HCT116 (cell line): ENCODE measurements around the gene HOXC11.

ENCODE experiments used
- CBX3 ChIP-seq: IDR thresholded peaks from 2 replicates; pipeline ENCODE4 v1.6.1; 2012; ENCODE audit warnings: low read depth
- EGR1 ChIP-seq: IDR thresholded peaks from 2 replicates; pipeline ENCODE4 v1.6.1; 2012; ENCODE audit warnings: low read depth
- EZH2 ChIP-seq: fragments of 200-600 bp; sonication (generic); IDR thresholded peaks from 2 replicates; pipeline ENCODE4 v1.6.1; 2017; ENCODE audit warnings: antibody characterized with exemption, mixed run types
- EZH2phosphoT487 ChIP-seq: fragments of 200-600 bp; IDR thresholded peaks from 2 replicates; pipeline ENCODE4 v1.6.1; 2018; ENCODE audit warnings: antibody characterized with exemption, borderline replicate concordance
- JUND ChIP-seq: IDR thresholded peaks from 2 replicates; pipeline ENCODE4 v1.6.1; 2012
- POLR2A ChIP-seq: IDR thresholded peaks from 2 replicates; pipeline ENCODE4 v1.7.0; 2011; ENCODE audit warnings: borderline replicate concordance; ENCODE audit not compliant: insufficient read depth, insufficient read length; ENCODE audit errors: extremely low read depth
- SIN3A ChIP-seq: IDR thresholded peaks from 2 replicates; pipeline ENCODE4 v1.6.1; 2012; ENCODE audit warnings: low read depth
- SRF ChIP-seq: IDR thresholded peaks from 2 replicates; pipeline ENCODE4 v1.6.1; 2012; ENCODE audit warnings: low read depth
- TCF7L2 ChIP-seq: IDR thresholded peaks from 2 replicates; pipeline ENCODE4 v1.7.0; 2011; ENCODE audit warnings: borderline replicate concordance, inconsistent platforms; ENCODE audit not compliant: insufficient read depth, insufficient read length; ENCODE audit errors: extremely low read depth
- YY1 ChIP-seq: IDR thresholded peaks from 2 replicates; pipeline ENCODE4 v1.6.1; 2011; ENCODE audit warnings: low read length, low read depth, moderate library complexity, mild to moderate bottlenecking; ENCODE audit not compliant: insufficient replicate concordance; ENCODE audit errors: extremely low read depth
- ZFX ChIP-seq: fragments of 450-650 bp; IDR thresholded peaks from 2 replicates; pipeline ENCODE4 v1.6.1; 2017
- ZNF274 ChIP-seq: fragments of 200-500 bp; sonication (Bioruptor generic); IDR thresholded peaks from 2 replicates; pipeline ENCODE4 v1.6.1; 2014; ENCODE audit warnings: mild to moderate bottlenecking, low read depth, low read length, inconsistent platforms
- TF ChIP-seq, protein P1 (sequence below), 3 experiments: fragments of 200-600 bp in 1 of 3; sonication (generic) in 1 of 3; IDR thresholded peaks in 2 of 3; conservative IDR thresholded peaks in 1 of 3; 2 replicates each; pipeline ENCODE4 v1.5.1; 2012 to 2017; ENCODE audit warnings: low read depth in 2 of 3, low read length in 2 of 3, antibody characterized with exemption in 1 of 3, borderline replicate concordance in 1 of 3, control low read depth in 1 of 3, mild to moderate bottlenecking in 1 of 3, mixed read lengths in 1 of 3, mixed run types in 1 of 3, moderate library complexity in 1 of 3; ENCODE audit not compliant: insufficient read depth in 1 of 3
- TF ChIP-seq, protein P2 (sequence below): IDR thresholded peaks from 2 replicates; pipeline ENCODE4 v1.6.1; 2012

DNA sequence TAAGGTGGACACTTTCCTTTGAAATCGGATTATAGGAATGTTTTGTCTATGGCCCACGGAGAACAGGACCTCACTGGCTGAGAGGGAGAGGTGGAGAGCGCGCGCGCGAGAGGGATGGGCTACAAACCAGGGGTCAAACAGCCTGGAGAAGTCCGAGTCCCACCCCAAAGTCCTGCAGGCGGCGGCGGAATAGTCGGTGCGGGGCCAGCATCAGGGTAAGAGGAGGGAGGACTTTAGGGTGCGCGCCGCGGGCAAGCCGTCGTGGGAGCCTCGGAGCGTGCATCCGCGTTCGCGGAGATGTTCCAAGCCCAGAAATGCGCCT, 32.6 kb downstream of the HOXC11 start:
- TF ChIP-seq, protein P1, sequence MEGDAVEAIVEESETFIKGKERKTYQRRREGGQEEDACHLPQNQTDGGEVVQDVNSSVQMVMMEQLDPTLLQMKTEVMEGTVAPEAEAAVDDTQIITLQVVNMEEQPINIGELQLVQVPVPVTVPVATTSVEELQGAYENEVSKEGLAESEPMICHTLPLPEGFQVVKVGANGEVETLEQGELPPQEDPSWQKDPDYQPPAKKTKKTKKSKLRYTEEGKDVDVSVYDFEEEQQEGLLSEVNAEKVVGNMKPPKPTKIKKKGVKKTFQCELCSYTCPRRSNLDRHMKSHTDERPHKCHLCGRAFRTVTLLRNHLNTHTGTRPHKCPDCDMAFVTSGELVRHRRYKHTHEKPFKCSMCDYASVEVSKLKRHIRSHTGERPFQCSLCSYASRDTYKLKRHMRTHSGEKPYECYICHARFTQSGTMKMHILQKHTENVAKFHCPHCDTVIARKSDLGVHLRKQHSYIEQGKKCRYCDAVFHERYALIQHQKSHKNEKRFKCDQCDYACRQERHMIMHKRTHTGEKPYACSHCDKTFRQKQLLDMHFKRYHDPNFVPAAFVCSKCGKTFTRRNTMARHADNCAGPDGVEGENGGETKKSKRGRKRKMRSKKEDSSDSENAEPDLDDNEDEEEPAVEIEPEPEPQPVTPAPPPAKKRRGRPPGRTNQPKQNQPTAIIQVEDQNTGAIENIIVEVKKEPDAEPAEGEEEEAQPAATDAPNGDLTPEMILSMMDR (IDR thresholded peaks at IDR 0.05 in 2 of 3, conservative IDR thresholded peaks at IDR 0.05 in 1 of 3; ENCODE audit: borderline replicate concordance in 1 of 3, insufficient read depth in 1 of 3, low read depth in 2 of 3, low read length in 2 of 3): no peak
- TF ChIP-seq YY1: no peak
- no peak for TF ChIP-seq EZH2
- no peak for TF ChIP-seq POLR2A
- TF ChIP-seq ZNF274: no peak
- TF ChIP-seq, protein P2, sequence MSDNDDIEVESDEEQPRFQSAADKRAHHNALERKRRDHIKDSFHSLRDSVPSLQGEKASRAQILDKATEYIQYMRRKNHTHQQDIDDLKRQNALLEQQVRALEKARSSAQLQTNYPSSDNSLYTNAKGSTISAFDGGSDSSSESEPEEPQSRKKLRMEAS: no peak
- TF ChIP-seq CBX3: no peak
- no peak for TF ChIP-seq EGR1
- TF ChIP-seq SIN3A: no peak
- no peak for TF ChIP-seq SRF
- TF ChIP-seq EZH2phosphoT487: no peak
- no peak for TF ChIP-seq ZFX
- TF ChIP-seq TCF7L2: no peak
- no peak for TF ChIP-seq JUND
